HG02840 (cell line): ENCODE data around the gene DNAH17.

Experiments used
- ATAC-seq: cut with Tn5 transposase; IDR thresholded peaks from one replicate; pipeline ENCODE4 v1.9.1; 2021; ENCODE audit warnings: mild to moderate bottlenecking, moderate library complexity, moderate number of reproducible peaks; ENCODE audit not compliant: unreplicated experiment, low FRiP score

DNAH17 gene

DNA sequence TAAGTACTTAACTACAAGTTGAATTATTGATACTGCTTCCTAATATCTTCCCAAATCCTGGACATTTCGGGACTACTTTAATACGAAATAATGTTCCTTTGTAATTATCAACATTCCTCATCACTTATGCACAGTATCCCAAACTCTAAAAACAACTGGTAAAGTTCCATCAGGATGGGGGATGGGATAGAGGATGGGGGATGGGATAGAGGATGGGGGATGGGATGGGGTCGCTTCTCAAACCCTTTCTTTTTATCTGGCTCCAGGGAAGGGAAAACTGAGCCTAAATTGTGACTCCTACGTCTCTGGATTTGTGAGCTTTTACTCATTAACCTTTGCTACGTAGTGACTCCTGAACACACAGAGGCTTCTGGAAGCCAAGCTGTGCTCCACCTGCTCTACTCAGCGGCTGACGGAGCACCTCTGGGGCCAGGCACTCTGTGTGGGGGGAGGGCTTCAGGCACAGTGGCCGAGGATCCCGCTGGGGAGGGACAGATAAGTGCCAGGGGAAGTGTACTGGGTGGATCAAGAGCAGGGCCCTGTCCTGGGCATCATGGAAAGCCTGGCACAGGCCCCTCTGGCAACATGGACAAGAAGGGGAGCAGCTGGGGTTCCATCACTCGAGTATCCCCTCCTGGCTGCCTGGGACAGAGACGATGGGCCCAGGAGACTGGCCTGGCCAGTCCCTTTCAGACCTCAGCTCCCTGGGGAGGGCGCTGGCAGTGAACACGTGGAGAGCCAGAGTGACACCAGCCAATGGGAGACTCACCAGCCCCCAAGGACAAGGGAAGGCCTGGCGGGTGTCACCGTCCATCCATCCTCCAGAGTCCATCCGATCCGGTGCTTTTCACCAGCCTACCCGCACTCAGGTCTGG is 142.5 kb downstream of the DNAH17 start:
- no peak for ATAC-seq

DNA sequence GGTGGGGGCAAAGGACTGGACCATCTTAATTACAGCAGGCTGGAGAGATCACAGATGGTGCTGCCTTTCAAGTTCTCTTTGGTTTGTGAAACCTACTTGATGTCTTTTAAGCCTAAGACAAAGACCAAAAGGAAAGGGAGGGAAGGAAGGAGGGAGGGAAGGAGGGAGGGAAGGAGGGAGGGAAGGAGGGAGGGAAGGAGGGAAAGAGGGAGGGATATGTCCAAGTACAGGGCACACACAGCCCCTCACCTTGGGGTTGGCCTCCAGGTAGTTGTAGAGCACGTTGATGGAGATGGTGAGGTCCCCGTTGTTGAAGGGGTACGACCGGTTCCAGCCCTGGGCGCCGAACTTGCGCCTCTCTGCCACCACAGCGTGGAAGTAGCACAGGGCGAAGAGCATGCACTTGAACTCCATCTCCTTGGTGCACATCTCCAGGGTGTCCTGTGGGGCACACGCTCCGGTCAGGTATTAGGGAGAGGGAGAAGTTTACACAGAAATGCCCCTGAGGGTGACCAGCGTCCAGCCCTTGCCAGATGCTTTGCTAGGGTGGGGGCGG is 143.3 kb downstream of the DNAH17 start:
- no peak for ATAC-seq

DNA sequence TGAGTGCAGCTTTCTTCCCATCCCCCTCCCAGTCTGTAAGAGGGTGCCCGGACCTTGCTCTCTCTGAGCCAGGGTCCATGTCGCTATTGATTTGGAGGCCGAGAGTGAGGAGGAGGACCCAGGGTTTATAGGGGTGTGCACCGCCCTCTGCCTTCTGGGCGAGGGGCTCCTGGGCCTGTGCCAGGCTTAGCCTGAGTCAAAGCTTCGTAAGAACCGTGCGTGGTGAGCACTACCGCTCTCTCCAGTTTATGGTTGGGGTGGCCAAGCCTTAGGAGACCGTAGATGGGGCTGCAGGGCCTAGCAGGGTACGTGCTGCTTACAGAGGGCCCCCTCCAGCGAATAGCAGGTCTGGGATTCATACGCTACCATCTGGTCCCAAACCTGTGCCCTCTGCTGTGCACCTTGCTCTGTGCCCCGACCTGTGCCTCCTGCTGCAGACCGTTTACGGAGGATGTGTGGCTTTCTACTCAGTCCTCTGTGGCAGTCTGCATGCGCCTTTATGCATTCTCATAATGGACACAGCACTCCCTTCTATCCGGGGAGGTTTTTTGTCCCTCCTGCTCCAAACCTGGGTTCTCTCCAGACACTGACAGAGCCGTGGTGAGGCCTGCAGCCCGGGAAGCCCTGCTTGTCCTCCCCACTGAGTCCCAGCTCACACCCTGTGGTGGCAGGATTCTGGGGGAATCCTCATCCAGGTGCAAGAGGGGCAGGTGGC is 144.0 kb downstream of the DNAH17 start:
- no peak for ATAC-seq

GRCh38 chr17:78432226-78433012 is 144.8 kb downstream of the DNAH17 start:
- ATAC-seq: no peak

DNA sequence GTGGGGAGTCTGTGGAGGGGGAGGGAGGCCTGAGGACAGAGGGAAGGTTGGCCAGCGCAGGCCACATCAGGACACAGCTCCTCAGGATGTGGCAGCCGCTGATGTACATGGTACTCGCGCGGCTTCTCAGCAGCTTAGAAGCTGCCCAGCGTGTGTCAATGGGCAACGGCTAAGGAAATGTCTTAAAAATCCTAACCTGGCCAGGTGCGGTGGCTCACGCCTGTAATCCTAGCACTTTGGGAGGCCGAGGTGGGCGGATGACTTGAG is 145.6 kb downstream of the DNAH17 start:
- no peak for ATAC-seq

DNA sequence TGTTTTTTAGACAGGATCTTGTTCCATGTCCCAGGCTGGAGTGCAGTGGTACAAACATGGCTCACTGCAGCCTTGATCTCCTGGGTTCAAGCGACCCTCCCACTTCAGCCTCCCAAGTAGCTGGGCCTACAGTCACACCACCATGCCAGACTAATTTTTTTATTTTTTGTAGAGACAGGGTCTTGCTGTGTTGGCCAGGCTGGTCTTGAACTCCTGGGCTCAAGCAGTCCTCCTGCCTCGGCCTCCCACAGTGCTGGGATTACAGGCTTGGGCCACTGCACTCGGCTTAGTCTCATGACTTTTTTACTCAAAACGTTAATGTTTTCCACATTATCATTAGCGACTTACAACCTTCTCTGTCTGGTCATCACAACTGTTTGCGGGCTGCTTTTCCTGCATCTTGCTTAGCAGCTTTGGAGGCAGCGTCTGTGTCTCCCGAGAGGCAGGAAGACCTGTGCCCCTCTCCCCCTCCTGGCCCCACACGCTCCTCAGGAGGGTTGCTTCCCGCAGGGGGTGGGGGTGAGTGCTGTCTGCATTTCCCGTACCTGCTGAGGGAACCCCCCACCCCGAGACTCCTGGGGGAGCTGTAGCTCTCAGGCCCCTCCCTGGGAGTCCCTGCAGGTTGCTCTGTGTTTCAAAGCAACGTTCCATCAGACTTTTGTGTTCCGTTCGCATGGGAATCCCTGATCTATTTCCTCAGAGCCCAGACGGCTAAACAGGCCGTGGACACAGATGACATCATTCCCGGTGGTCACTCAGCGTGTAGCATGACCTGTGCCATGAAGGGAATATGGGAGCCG is 146.1 kb downstream of the DNAH17 start:
- ATAC-seq: no peak

DNA sequence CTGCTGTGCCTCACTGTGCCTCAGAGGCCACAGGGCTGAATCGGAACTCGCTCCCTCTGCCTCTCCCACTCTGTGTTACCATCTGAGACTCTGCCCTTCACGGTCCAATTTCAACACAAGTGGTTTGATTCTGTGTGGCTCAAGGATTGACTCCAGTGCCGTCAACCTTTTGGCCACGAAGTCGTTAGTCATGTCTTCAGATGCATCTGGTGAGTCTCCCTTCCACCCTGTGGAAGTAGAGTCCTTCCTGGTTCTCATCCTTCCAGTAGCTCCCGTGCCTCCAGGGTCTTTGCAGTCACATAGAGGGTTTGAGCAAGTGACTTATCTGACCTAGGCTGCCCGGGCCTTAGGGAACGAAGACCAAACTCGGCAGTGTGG is 147.6 kb downstream of the DNAH17 start:
- no peak for ATAC-seq

- ATAC-seq: no peak
Observed at GRCh38 chr17:78428836-78429617, 148.2 kb downstream of the DNAH17 start.

- no peak for ATAC-seq
Observed at GRCh38 chr17:78428025-78428575, 149.1 kb downstream of the DNAH17 start.

GRCh38 chr17:78427140-78427539 is 150.1 kb downstream of the DNAH17 start:
- no peak for ATAC-seq

- ATAC-seq: no peak
Observed at GRCh38 chr17:78426293-78426879, 150.8 kb downstream of the DNAH17 start.

DNA sequence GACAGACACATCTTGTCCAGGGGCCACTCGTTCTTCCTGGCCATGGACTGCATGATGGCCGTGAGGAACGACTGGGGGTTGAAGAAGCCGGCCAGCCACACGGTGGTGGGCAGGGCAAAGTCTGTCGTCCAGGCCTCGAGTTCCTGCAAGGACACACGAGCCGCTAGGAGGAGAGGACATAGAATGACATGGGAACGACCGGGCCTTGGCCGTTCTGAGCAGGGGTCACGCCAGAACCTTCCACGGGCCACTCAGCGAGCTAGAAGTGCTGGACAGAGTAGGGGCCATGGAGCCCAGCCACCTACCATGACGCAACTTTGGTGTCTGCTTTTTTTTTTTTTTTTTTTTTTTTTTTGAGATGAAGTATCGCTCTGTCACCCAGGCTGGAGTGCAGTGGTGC is 151.8 kb downstream of the DNAH17 start:
- no peak for ATAC-seq

- ATAC-seq: no peak
Observed at GRCh38 chr17:78423961-78424675, 153.1 kb downstream of the DNAH17 start.

GRCh38 chr17:78422872-78423588 is 154.2 kb downstream of the DNAH17 start:
- ATAC-seq: no peak

DNA sequence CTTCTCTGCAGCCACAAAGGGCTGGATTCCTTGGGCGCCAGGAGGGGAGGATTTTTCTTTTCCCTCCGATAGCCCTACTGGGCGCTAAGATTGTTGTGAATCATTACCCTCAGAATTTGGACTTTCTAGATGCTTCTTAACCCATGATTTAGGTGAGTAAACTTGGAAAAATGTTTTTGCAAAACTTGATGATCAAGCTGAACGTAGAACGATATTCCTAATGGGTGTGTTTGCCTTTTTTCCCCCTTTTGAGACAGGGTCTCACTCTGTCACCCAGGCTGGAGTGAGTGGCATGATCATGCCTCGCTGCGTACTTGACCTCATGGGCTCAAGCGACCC is 155.0 kb downstream of the DNAH17 start:
- ATAC-seq: no peak

DNA sequence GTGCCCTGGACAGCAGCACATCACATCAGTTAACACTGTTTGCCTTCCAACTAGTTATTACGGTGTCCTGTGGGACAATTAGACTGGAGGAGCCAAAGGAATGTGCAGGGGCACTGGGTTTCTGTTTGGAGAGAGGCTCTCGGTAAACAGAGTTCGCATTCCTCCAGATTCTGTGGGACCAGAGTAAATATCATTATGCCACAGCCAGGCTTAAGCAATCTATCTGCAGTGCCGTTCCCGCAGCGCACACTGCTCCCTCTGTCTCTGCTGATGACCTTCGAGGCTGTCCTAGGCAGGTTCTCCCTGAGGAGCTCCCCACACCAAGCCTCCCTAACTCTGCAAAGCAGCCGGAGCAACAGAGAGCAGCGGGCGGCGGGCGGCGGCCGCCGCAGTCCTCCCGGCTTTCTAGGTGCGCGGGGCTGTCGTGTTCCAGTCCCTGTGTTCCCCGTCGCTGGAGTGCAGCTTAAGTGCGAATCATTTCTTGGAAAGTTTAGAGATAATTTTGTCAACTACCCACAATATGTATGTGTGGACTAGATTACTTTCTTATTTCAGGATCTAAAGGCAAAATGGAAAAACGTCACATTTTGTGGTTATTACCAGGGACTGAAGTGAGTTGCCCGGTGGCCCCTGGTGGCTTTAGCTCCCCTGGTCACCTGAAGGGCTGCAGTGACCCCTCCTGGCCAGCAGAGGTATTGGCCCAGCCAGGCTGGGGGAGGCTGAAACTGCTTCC is 155.5 kb downstream of the DNAH17 start:
- no peak for ATAC-seq

DNA sequence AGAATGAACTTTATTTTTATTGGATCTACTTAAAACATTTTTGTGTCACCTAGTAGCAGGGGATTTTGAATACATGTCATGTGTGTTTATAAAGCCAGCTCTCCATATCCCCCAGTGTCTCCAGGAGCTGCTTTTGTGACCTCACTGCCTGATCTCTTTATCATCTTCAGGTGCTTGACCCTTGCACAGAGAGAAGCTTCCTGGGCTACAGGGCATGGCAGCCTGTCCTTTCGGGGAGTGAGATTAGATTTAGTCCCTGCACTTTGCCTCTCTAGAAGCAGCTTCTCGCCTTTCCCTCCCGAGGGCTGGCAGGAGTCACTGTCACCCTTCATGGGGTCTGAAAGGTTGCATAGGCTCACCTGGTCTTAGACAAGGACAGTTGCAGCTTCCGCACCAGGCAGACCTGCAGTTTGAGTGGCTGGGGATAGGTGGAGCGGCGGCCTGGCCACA is 156.1 kb downstream of the DNAH17 start:
- ATAC-seq: no peak
